Heart left ventricle (tissue), 16 donors: Measurements from ENCODE around the gene TRERF1. TPM values are rescaled to one million over a fixed set of nuclear protein-coding genes. Genes with fewer than 3 reads are reported as not detected.
"Not testable (repeated sequence)": the region's sequence is repeated elsewhere in the genome, so short reads cannot be mapped to it uniquely, and the experiment has no call there.

Experiments used
- ATAC-seq, 4 donors: fragments of 200-7000 bp; cut with Tn5 transposase; one replicate each; pipeline ENCODE4 v1.9.1; 2020 to 2022; ENCODE audit warnings: moderate library complexity in 4 of 4, mild to moderate bottlenecking in 3 of 4, moderate number of reproducible peaks in 1 of 4
- DNase-seq, 5 donors: peaks; one replicate each; pipeline ENCODE4 v3.0.0-alpha.2; 2020
- H3K27ac ChIP-seq, 12 donors: fragments of 200-600 bp; sonication (generic) in 4 of 12; one replicate each; pipeline versions ENCODE4 v1.5.0 to v1.8.0; 2016 to 2022; ENCODE audit warnings: mild to moderate bottlenecking in 2 of 12
- H3K27me3 ChIP-seq, 9 donors: fragments of 200-600 bp; sonication (generic) in 2 of 9; one replicate each; pipeline versions ENCODE4 v1.5.1 to v1.8.0; 2016 to 2022; ENCODE audit warnings: mild to moderate bottlenecking in 3 of 9
- H3K36me3 ChIP-seq, 9 donors: fragments of 200-600 bp; sonication (generic) in 2 of 9; one replicate each; pipeline versions ENCODE4 v1.5.0 to v1.8.0; 2018 to 2022; ENCODE audit warnings: mild to moderate bottlenecking in 2 of 9
- H3K4me1 ChIP-seq, 12 donors: fragments of 200-600 bp; sonication (generic) in 4 of 12; one replicate each; pipeline versions ENCODE4 v1.5.0 to v1.8.0; 2016 to 2022; ENCODE audit warnings: mild to moderate bottlenecking in 3 of 12
- H3K4me3 ChIP-seq, 12 donors: fragments of 200-600 bp; sonication (generic) in 4 of 12; one replicate each; pipeline versions ENCODE4 v1.5.0 to v1.8.0; 2017 to 2022; ENCODE audit warnings: mild to moderate bottlenecking in 9 of 12, moderate library complexity in 4 of 12
- H3K9me3 ChIP-seq, 12 donors: fragments of 200-600 bp; sonication (generic) in 4 of 12; one replicate each; pipeline versions ENCODE4 v1.5.0 to v1.8.0; 2016 to 2022; ENCODE audit warnings: mild to moderate bottlenecking in 1 of 12
- CTCF ChIP-seq, 12 donors: fragments of 200-600 bp; sonication (generic) in 4 of 12; IDR thresholded peaks; one replicate each; pipeline versions ENCODE4 v1.5.0 to v1.8.0; 2018 to 2022; ENCODE audit warnings: antibody characterized with exemption in 12 of 12, mild to moderate bottlenecking in 5 of 12
- POLR2A ChIP-seq, 2 donors: fragments of 450-650 bp; IDR thresholded peaks; one replicate each; pipeline ENCODE4 v1.6.1; 2017; ENCODE audit warnings: antibody characterized with exemption in 2 of 2, mild to moderate bottlenecking in 2 of 2, moderate library complexity in 2 of 2
- WGBS, 4 donors: extraction: QIAGEN DNeasy Blood & Tissue Kit in 2 of 4; methylation state at CpG; one replicate each; pipeline versions ENCODE4 v1.1.5 to v1.1.7; 2013 to 2018; 5-methylcytosine and 5-hydroxymethylcytosine counted together
- intact Hi-C, 10 donors: fragments of 100-400 bp; cut with DNase I; formaldehyde crosslinking; loops; one replicate each; pipeline versions ENCODE4 v1.11.1 to v1.14.2; 2022
- polyA plus RNA-seq, 2 donors: library from polyadenylated mRNA; stranded (reverse); fragments of 200-250 nt; gene quantifications; one replicate each; pipeline ENCODE4 v1.2.3, GENCODE V29; 2013
- total RNA-seq, 9 donors: library from RNA; depleted of rRNA in 2 of 9; stranded (reverse); fragments of >200 nt in 2 of 9; fragmentation: NEBNext Ultra II Directional in 3 of 9; extraction: Animal tissue kit (Norgen Biotek cat#: 25700) in 3 of 9; gene quantifications; one replicate each; pipeline versions ENCODE4 v1.1.0 to v1.2.4, GENCODE V29; 2016 to 2023
- donor health status: ischemic (EF 13 %, LVEDD 7.1; RV severe dilation, severe dysfunction).
- donor health status: healthy with polysubstance abuse.
- donor health status: DM: no; HTN: yes; CAD: no.
- donor health status: DM: no; HTN: no; CAD: no.
- donor health status: ischemic (EF 25% LVEDD 6.9; RV normal size, moderate dysfunction).
- donor health status: ischemic (EF 25% LVEDD 5.7; RV mildly dilated, moderate dysfunction).
- donor health status: healthy.
- donor health status: DM: yes; HTN: yes; CAD: no.
- donor health status: ischemic (EF 35%, LVEDD 5.7; RV mildly dilated, moderate dysfunction).
- donor health status: nonischemic (EF 11% LVEDD 7.7; RV severe dilation, severe dysfunction).
- donor health status: DM: yes; HTN: yes; CAD: no.
- donor health status: PGD.
- donor health status: ischemic (EF 29% LVEDD 5.4; RV normal size, mild dysfunction).
- donor health status: nonischemic (EF 23%, LVEDD 6.1; RV moderate dilation, normal function).

TRERF1 gene
- total and polyA plus RNA-seq, 11 donors: 0.53 to 4.5 (median 1.5) TPM

GRCh38 chr6:42193491-42193894 lies 258.2 kb downstream of the TRERF1 start:
- no peaks in the 10 kb centered on the region for H3K9me3 ChIP-seq
- H3K4me1 ChIP-seq: peaks cover 0 to 8% (median 0%) of the 10 kb centered on the region in 12 donors
- ATAC-seq (no peak), DNase-seq (no peak)
- intact Hi-C loops: no loop called here
- no peak overlapping the region for H3K27ac ChIP-seq
- no peak overlapping the region for H3K4me3 ChIP-seq
- H3K36me3 ChIP-seq: no peaks in the 10 kb centered on the region
- WGBS, 4 donors: 66 to 77% (median 69%) methylated on average over 8 of the region's 8 CpGs
- TF ChIP-seq POLR2A (IDR thresholded peaks at IDR 0.05) (no peak), CTCF (IDR thresholded peaks at IDR 0.05) (no peak)
- no peaks in the 10 kb centered on the region for H3K27me3 ChIP-seq

GRCh38 chr6:42192385-42192784 lies 259.3 kb downstream of the TRERF1 start:
- not testable (repeated sequence) for DNase-seq

GRCh38 chr6:42190554-42191183 lies 261.1 kb downstream of the TRERF1 start:
- DNase-seq (peak in 1 of 5 donors; percentile 46), ATAC-seq (peak in 3 of 4 donors; percentile 39 to 69 (median 56))
- no peak for TF ChIP-seq POLR2A (IDR thresholded peaks at IDR 0.05)
- no peak for TF ChIP-seq CTCF (IDR thresholded peaks at IDR 0.05)
- Histone ChIP-seq H3K36me3 (no peaks in the 10 kb centered on the region), H3K27ac (no peak overlapping the region), H3K27me3 (no peaks in the 10 kb centered on the region), H3K4me1 (peaks cover 0 to 6% (median 0%) of the 10 kb centered on the region in 12 donors), H3K4me3 (no peak overlapping the region), H3K9me3 (no peaks in the 10 kb centered on the region)
- WGBS, 4 donors: 45 to 56% (median 54%) methylated on average over 5 of the region's 5 CpGs
- intact Hi-C loops: no loop called here

More at GRCh38 chr6:42192385-42192784, 259.3 kb downstream of the TRERF1 start:
- H3K36me3 ChIP-seq, intact Hi-C loops, H3K9me3 ChIP-seq, H3K4me3 ChIP-seq, H3K27ac ChIP-seq, H3K4me1 ChIP-seq, H3K27me3 ChIP-seq, ATAC-seq: not testable (repeated sequence)
- WGBS, 4 donors: 93 to 95% (median 94%) methylated on average over 5 of the region's 5 CpGs

GRCh38 chr6:42188406-42188805 lies 263.3 kb downstream of the TRERF1 start:
- DNase-seq (no peak), ATAC-seq (no peak)
- Histone ChIP-seq H3K36me3 (no peaks in the 10 kb centered on the region), H3K9me3 (no peaks in the 10 kb centered on the region), H3K27ac (no peak overlapping the region), H3K4me1 (peaks cover 0 to 12% (median 0%) of the 10 kb centered on the region in 12 donors), H3K4me3 (no peak overlapping the region), H3K27me3 (no peaks in the 10 kb centered on the region)
- TF ChIP-seq CTCF (IDR thresholded peaks at IDR 0.05) (no peak), POLR2A (IDR thresholded peaks at IDR 0.05) (no peak)
- intact Hi-C loops: no loop called here
- WGBS, 4 donors: 76 to 90% (median 89%) methylated on average over 6 of the region's 6 CpGs

- WGBS, 4 donors: 61 to 65% (median 64%) methylated on average over 10 of the region's 10 CpGs
Observed at GRCh38 chr6:42185597-42185996, 266.1 kb downstream of the TRERF1 start.

More at GRCh38 chr6:42185597-42185996, 266.1 kb downstream of the TRERF1 start:
- TF ChIP-seq CTCF (IDR thresholded peaks at IDR 0.05): no peak
- no peak for TF ChIP-seq POLR2A (IDR thresholded peaks at IDR 0.05)
- H3K4me3 ChIP-seq: no peak overlapping the region
- H3K27me3 ChIP-seq: no peaks in the 10 kb centered on the region
- no peaks in the 10 kb centered on the region for H3K9me3 ChIP-seq
- H3K36me3 ChIP-seq: no peaks in the 10 kb centered on the region
- ATAC-seq (peak in 3 of 4 donors; percentile 36 to 60 (median 51)), DNase-seq (peak in 2 of 5 donors; percentile 36 to 42)
- no peak overlapping the region for H3K27ac ChIP-seq
- peaks cover 0 to 10% (median 0%) of the 10 kb centered on the region in 12 donors for H3K4me1 ChIP-seq
- intact Hi-C loops: no loop called here
